T-helper 17 cell (primary cell): Measurements from ENCODE around the gene LENG1. TPM values are rescaled to one million over a fixed set of nuclear protein-coding genes. Genes with fewer than 3 reads are reported as not detected.
"Not testable (repeated sequence)": the region's sequence is repeated elsewhere in the genome, so short reads cannot be mapped to it uniquely, and the experiment has no call there.

Experiments
- ATAC-seq: fragments of 150-1000 bp; cut with Tn5 transposase; 2 replicates; pipeline ENCODE4 v1.10.0; 2021; ENCODE audit warnings: mild to moderate bottlenecking, moderate library complexity
- DNase-seq, 3 donors: peaks; one replicate each; pipeline versions ENCODE4 v3.0.0 to v3.0.0-alpha.2; 2020 to 2021
- H3K9me3 ChIP-seq: one replicate; pipeline ENCODE4 v1.7.0; 2013; ENCODE audit warnings: low read length, mild to moderate bottlenecking; ENCODE audit not compliant: control insufficient read depth, poor library complexity, severe bottlenecking
- H3K27ac Mint-ChIP-seq: one replicate; pipeline ENCODE4 v1.8.0; 2022; ENCODE audit warnings: mild to moderate bottlenecking, moderate library complexity, mixed read lengths
- H3K27me3 Mint-ChIP-seq: one replicate; pipeline ENCODE4 v1.8.0; 2022; ENCODE audit warnings: mixed read lengths
- H3K36me3 Mint-ChIP-seq: one replicate; pipeline ENCODE4 v1.8.0; 2022; ENCODE audit warnings: low read depth, mixed read lengths
- H3K4me1 Mint-ChIP-seq: one replicate; pipeline ENCODE4 v1.8.0; 2022; ENCODE audit warnings: mild to moderate bottlenecking, mixed read lengths
- H3K4me3 Mint-ChIP-seq: one replicate; pipeline ENCODE4 v1.8.0; 2022; ENCODE audit warnings: mild to moderate bottlenecking, moderate library complexity, mixed read lengths
- total RNA-seq, 4 donors: library from RNA in 2 of 4; stranded (reverse) in 2 of 4; gene quantifications; one replicate each; pipeline ENCODE4 v1.2.3 and lab custom pipeline; 2022 to 2026

The LENG1 gene
- total RNA-seq, 2 donors from 2014 or later: 8.0 to 9.0 TPM

DNA sequence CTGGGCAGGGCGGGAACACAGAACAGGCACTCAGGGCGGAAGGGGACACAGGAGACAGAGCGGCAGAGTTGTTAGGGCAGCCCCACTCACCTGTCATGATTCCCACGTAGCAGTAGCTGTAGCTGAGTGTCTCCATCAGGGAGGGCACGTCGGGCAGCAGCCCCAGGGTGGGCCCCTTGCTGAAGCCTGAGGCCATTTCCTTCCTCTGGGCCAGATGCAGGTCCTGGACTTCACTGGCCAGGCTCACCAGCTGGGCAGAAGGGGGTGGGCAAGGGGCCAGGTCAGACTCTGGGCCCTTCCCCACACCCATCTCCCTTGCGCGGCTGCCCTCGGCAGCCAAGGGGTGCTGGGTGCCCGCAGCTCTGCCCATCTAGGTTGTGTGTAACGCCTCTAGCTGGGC, 23.9 kb upstream of the LENG1 start:
- no peak overlapping the region for H3K4me3 Mint-ChIP-seq
- DNase-seq (no peak), ATAC-seq (no peak)
- no peak overlapping the region for H3K27ac Mint-ChIP-seq
- peaks cover 13% of the 10 kb centered on the region for H3K4me1 Mint-ChIP-seq
- H3K27me3 Mint-ChIP-seq: no peaks in the 10 kb centered on the region
- H3K36me3 Mint-ChIP-seq: no peaks in the 10 kb centered on the region
- no peaks in the 10 kb centered on the region for H3K9me3 ChIP-seq

GRCh38 chr19:54181894-54182293, 22.4 kb upstream of the LENG1 start:
- not testable (repeated sequence) for H3K27me3 Mint-ChIP-seq, H3K4me3 Mint-ChIP-seq, ATAC-seq, H3K4me1 Mint-ChIP-seq, DNase-seq, H3K9me3 ChIP-seq, H3K27ac Mint-ChIP-seq, H3K36me3 Mint-ChIP-seq

DNA sequence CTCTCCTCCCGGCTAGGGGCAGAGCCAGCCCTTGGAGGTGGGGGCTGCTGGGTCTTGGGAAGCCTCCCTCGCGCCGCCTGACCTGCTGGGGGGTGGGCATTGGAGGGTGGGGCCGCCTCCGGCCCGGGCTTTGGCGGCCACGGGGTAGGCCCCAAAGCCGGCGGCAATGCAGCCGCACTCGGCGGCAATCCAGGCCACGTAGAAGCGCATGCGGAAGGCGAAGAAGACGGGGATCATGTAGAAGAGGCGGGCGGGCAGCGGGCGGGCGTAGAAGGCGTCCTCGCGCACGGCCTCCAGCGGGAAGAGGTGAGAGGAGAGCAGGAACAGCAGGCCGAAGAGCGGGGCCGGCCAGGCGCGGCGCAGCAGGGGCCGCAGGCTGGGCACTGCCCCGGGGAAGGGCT, 21.2 kb upstream of the LENG1 start:
- no peaks in the 10 kb centered on the region for H3K27me3 Mint-ChIP-seq
- H3K9me3 ChIP-seq: no peaks in the 10 kb centered on the region
- DNase-seq (no peak), ATAC-seq (no peak)
- H3K4me1 Mint-ChIP-seq: peaks cover 2% of the 10 kb centered on the region
- no peak overlapping the region for H3K27ac Mint-ChIP-seq
- H3K4me3 Mint-ChIP-seq: no peak overlapping the region
- H3K36me3 Mint-ChIP-seq: no peaks in the 10 kb centered on the region

- H3K9me3 ChIP-seq: no peaks in the 10 kb centered on the region
- no peak for DNase-seq
- Mint-ChIP-seq H3K27me3 (no peaks in the 10 kb centered on the region), H3K4me1 (peaks cover 2% of the 10 kb centered on the region), H3K27ac (no peak overlapping the region), H3K4me3 (no peak overlapping the region), H3K36me3 (no peaks in the 10 kb centered on the region)
- ATAC-seq: no peak
Measured at GRCh38 chr19:54179921-54180461, 20.5 kb upstream of the LENG1 start.

GRCh38 chr19:54179262-54179852, 19.8 kb upstream of the LENG1 start:
- no peak overlapping the region for H3K4me3 Mint-ChIP-seq
- ATAC-seq: no peak
- no peak overlapping the region for H3K27ac Mint-ChIP-seq
- peaks cover 2% of the 10 kb centered on the region for H3K4me1 Mint-ChIP-seq
- H3K36me3 Mint-ChIP-seq: no peaks in the 10 kb centered on the region
- H3K9me3 ChIP-seq: no peaks in the 10 kb centered on the region
- DNase-seq: no peak
- H3K27me3 Mint-ChIP-seq: no peaks in the 10 kb centered on the region

GRCh38 chr19:54178581-54179261, 19.2 kb upstream of the LENG1 start:
- H3K27me3 Mint-ChIP-seq: no peaks in the 10 kb centered on the region

GRCh38 chr19:54173951-54174834, 14.7 kb upstream of the LENG1 start:
- no peaks in the 10 kb centered on the region for H3K9me3 ChIP-seq
- no peak for DNase-seq
- no peak for ATAC-seq
- Mint-ChIP-seq H3K27me3 (no peaks in the 10 kb centered on the region), H3K36me3 (no peaks in the 10 kb centered on the region), H3K4me3 (no peak overlapping the region), H3K4me1 (peaks cover 4% of the 10 kb centered on the region), H3K27ac (peak overlapping the region; percentile 29)

More at GRCh38 chr19:54178581-54179261, 19.2 kb upstream of the LENG1 start:
- H3K36me3 Mint-ChIP-seq: no peaks in the 10 kb centered on the region
- no peak overlapping the region for H3K4me3 Mint-ChIP-seq
- no peak overlapping the region for H3K27ac Mint-ChIP-seq
- H3K4me1 Mint-ChIP-seq: peaks cover 2% of the 10 kb centered on the region
- peak; percentile 99 for ATAC-seq
- no peak for DNase-seq
- no peaks in the 10 kb centered on the region for H3K9me3 ChIP-seq

GRCh38 chr19:54173359-54173699, 13.8 kb upstream of the LENG1 start:
- H3K36me3 Mint-ChIP-seq: no peaks in the 10 kb centered on the region
- peaks cover 6% of the 10 kb centered on the region for H3K4me1 Mint-ChIP-seq
- H3K9me3 ChIP-seq: no peaks in the 10 kb centered on the region
- DNase-seq (no peak), ATAC-seq (no peak)
- H3K27ac Mint-ChIP-seq: no peak overlapping the region
- no peaks in the 10 kb centered on the region for H3K27me3 Mint-ChIP-seq
- no peak overlapping the region for H3K4me3 Mint-ChIP-seq

- Mint-ChIP-seq H3K27ac (no peak within 1 kb of the TSS), H3K4me1 (peaks cover 6% of the 10 kb centered on the region), H3K27me3 (no peaks in the 10 kb centered on the region), H3K36me3 (no peaks in the 10 kb centered on the region), H3K4me3 (no peak within 1 kb of the TSS)
- DNase-seq (no peak), ATAC-seq (peak; percentile 25)
- H3K9me3 ChIP-seq: no peaks in the 10 kb centered on the region
Measured at GRCh38 chr19:54172471-54173358, 13.2 kb upstream of the LENG1 start, which contains the start of gene TMC4. TMC4 (minus strand) TSS chr19:54173160; CDS start chr19:54173117, 43 bp downstream.

DNA sequence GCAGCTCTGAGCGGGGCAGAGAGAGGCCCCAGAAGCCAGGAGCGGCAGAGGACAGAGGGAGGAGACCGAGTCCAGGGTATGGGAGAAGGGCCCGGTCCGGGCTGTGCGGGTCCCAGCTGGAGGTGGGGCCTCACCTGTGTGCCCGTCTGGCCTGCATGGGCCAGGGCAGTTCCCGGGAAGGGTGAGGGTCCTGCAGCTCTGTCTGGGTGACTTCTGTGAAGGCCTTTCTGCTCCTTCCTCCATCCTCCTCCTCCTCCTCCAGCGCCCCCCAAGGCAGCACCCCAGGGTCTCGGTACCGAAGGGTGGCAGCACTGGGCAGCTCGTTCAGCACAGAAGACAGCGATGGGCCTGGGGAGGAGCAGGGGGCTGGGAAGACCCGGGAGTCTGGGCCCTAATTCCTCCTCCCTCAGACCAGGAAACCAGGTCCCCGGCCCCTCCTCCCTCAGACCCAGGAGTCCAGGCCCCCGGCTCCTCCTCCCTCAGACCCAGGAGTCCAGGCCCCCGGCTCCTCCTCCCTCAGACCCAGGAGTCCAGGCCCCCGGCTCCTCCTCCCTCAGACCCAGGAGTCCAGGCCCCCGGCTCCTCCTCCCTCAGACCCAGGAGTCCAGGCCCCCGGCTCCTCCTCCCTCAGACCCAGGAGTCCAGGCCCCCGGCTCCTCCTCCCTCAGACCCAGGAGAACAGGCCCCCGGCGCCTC, 12.4 kb upstream of the LENG1 start:
- H3K27ac Mint-ChIP-seq: peak overlapping the region; percentile 74
- not testable (repeated sequence) for H3K4me1 Mint-ChIP-seq, H3K9me3 ChIP-seq, ATAC-seq, H3K36me3 Mint-ChIP-seq, DNase-seq, H3K27me3 Mint-ChIP-seq, H3K4me3 Mint-ChIP-seq

DNA sequence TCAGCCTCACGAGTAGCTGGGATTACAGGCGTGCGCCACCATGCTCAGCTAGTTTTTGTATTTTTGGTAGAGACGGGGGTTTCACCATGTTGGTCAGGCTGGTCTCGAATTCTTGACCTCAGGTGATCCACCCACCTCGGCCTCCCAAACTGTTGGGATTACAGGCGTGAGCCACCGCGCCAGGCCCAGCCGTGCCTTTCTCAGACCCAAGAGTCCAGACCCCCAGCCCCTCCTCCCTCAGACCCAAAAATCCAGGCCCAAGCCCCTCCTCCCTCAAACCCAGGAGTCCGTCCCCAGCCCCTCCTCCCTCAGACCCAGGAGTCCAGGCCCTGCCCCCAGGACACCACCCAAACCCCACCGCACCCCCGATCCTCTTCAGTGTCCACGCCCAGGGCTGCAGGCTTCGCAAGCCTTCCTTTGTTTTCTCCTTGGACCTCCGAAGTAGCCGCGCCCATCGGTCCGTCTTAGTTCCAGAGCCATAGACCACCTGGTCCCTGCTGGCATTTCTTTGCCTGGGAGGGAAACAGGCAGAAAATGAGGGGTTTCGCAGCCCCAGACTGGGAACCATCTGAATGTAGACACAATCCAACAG, 9.7 kb upstream of the LENG1 start:
- Mint-ChIP-seq H3K4me3 (no peak overlapping the region), H3K36me3 (no peaks in the 10 kb centered on the region), H3K4me1 (peaks cover 11% of the 10 kb centered on the region), H3K27ac (no peak overlapping the region), H3K27me3 (no peaks in the 10 kb centered on the region)
- H3K9me3 ChIP-seq: no peaks in the 10 kb centered on the region
- no peak for DNase-seq
- no peak for ATAC-seq
